Hepatic stellate cell (primary cell): ENCODE data around the gene KIF3B.
"Not testable (repeated sequence)": the region's sequence is repeated elsewhere in the genome, so short reads cannot be mapped to it uniquely, and the experiment has no call there.

Experiments used
- DNase-seq: peaks from one replicate; pipeline ENCODE4 v3.0.0; 2011; ENCODE audit warnings: low spot score

The KIF3B gene

GRCh38 chr20:32277361-32278198, at the start of gene KIF3B:
Gene KIF3B, plus strand, starts transcription at chr20:32277651. Its CDS starts 32,127 bp downstream, at chr20:32309778.
- peak; percentile 94 for DNase-seq

- no peak for DNase-seq
These were observed 49.4 kb upstream of the KIF3B start for GRCh38 chr20:32227744-32228688.

- no peak for DNase-seq
These were observed 48.2 kb upstream of the KIF3B start for GRCh38 chr20:32229251-32229747.

- DNase-seq = no peak
These were observed 46.7 kb upstream of the KIF3B start for GRCh38 chr20:32230707-32231106.

- DNase-seq = no peak
These were observed 46.2 kb upstream of the KIF3B start for GRCh38 chr20:32231245-32231644.

GRCh38 chr20:32231847-32232246, 45.6 kb upstream of the KIF3B start:
- no peak for DNase-seq

- DNase-seq = no peak
These were observed 45.0 kb upstream of the KIF3B start for GRCh38 chr20:32232326-32232886.

GRCh38 chr20:32233286-32233685, 44.2 kb upstream of the KIF3B start:
- no peak for DNase-seq

GRCh38 chr20:32234135-32234808, 43.2 kb upstream of the KIF3B start:
- DNase-seq = no peak

GRCh38 chr20:32235331-32236047, 42.0 kb upstream of the KIF3B start:
- no peak for DNase-seq

GRCh38 chr20:32236048-32236533, 41.4 kb upstream of the KIF3B start:
- DNase-seq = no peak

- DNase-seq = no peak
These were observed 40.6 kb upstream of the KIF3B start for GRCh38 chr20:32236819-32237218.

GRCh38 chr20:32237419-32237818, 40.0 kb upstream of the KIF3B start:
- no peak for DNase-seq

- no peak for DNase-seq
These were observed 38.7 kb upstream of the KIF3B start for GRCh38 chr20:32238483-32239425.

- no peak for DNase-seq
These were observed 37.2 kb upstream of the KIF3B start for GRCh38 chr20:32240205-32240604.

GRCh38 chr20:32241807-32242206, 35.6 kb upstream of the KIF3B start:
- no peak for DNase-seq

GRCh38 chr20:32244150-32244823, 33.2 kb upstream of the KIF3B start:
- no peak for DNase-seq

- DNase-seq = no peak
These were observed 32.5 kb upstream of the KIF3B start for GRCh38 chr20:32244959-32245358.

- DNase-seq = not testable (repeated sequence)
These were observed 31.2 kb upstream of the KIF3B start for GRCh38 chr20:32246208-32246607.
